ENCODE results near the gene SLC37A1. TPM values are rescaled to one million over a fixed set of nuclear protein-coding genes. Genes with fewer than 3 reads are reported as not detected.
"Not testable (repeated sequence)": the region's sequence is repeated elsewhere in the genome, so short reads cannot be mapped to it uniquely, and the experiment has no call there.

The SLC37A1 gene
- total and polyA plus RNA-seq, 2 of the 13 experiments (the other 11 are each of a cell fraction or from before 2014, with no cell fraction given): 0.22 to 0.40 TPM

DNA sequence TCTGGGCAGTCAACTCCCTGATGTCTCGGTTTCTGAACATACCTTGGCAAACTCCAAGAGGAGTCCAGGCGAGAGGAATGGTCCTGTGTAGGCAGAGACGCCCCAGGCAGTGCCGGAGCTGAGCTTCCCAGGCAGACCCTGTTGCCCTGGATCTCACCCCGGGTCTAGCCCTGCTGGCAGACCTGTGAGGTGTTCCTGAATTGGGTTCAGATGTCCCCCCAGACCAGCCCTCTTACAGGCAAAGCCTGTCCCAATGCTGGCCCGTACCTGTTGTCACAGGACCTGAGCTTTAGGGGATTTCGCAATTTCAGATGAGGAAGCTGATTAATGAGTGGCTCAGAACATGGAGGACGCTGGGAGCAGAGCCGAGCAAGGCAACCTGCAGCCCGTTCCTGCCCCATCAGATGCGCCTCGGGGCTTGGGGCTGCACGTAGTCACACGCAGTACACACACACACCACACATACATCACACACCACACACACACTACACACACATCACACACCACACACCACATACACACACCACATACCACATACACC, 101.2 kb downstream of the SLC37A1 start (continued):
- TF ChIP-seq MED1 (CRISPR knock-in tag; IDR thresholded peaks at IDR 0.05): no peak
- no peak for TF ChIP-seq NR2F1 (CRISPR knock-in tag; IDR thresholded peaks at IDR 0.05)
- no peak for TF ChIP-seq RNF219 (CRISPR knock-in tag; IDR thresholded peaks at IDR 0.05)
- TF ChIP-seq, protein P1, sequence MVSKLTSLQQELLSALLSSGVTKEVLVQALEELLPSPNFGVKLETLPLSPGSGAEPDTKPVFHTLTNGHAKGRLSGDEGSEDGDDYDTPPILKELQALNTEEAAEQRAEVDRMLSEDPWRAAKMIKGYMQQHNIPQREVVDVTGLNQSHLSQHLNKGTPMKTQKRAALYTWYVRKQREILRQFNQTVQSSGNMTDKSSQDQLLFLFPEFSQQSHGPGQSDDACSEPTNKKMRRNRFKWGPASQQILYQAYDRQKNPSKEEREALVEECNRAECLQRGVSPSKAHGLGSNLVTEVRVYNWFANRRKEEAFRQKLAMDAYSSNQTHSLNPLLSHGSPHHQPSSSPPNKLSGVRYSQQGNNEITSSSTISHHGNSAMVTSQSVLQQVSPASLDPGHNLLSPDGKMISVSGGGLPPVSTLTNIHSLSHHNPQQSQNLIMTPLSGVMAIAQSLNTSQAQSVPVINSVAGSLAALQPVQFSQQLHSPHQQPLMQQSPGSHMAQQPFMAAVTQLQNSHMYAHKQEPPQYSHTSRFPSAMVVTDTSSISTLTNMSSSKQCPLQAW (CRISPR knock-in tag; IDR thresholded peaks at IDR 0.05): peak; percentile 80
- TF ChIP-seq RNF2 (conservative IDR thresholded peaks at IDR 0.05; ENCODE audit: low read depth): no peak
- no peak for TF ChIP-seq PLSCR1 (CRISPR knock-in tag; IDR thresholded peaks at IDR 0.05; ENCODE audit: borderline replicate concordance)

DNA sequence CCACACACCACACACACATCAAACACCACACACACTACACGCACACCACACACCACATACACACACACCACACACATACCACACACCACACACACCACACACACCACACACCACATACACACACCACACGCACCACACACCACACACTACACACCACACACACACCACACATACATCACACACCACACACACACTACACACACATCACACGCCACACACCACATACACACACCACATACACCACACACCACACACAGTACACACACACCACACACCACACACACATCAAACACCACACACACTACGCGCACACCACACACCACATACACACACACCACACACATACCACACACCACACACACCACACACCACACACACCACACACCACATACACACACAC, 101.7 kb downstream of the SLC37A1 start:
- Histone ChIP-seq H3K4me3 (replicated peaks in 1 of 3; ENCODE audit: insufficient read depth in 1 of 3, low read depth in 2 of 3, low read length in 3 of 3) (peak overlapping the region in 2 of 3 experiments; percentile 34 to 67; a peak in 3 of 6 replicates), H3K27me3 (ENCODE audit: control insufficient read depth in 1 of 2, insufficient read depth in 2 of 2, low read length in 2 of 2) (peaks cover 2 to 36% of the 10 kb centered on the region in 2 experiments; a peak in 4 of 5 replicates), H3K4me2 (ENCODE audit: low read depth, low read length) (peak overlapping the region; percentile 89), H3K4me1 (ENCODE audit: insufficient read depth, low read length) (peaks cover 34% of the 10 kb centered on the region)
- intact Hi-C loops (cut with micrococcal nuclease; ENCODE audit: unreplicated experiment); ATAC-seq; H3K36me3 ChIP-seq (replicated peaks in 1 of 2; ENCODE audit: control insufficient read depth in 1 of 2, insufficient read depth in 2 of 2, low read length in 2 of 2); H3K79me2 ChIP-seq (ENCODE audit: insufficient read depth, low read length); H3K9me3 ChIP-seq (ENCODE audit: low read length); H2AFZ ChIP-seq (ENCODE audit: low read length); BruUV-seq (replicated peaks); H3K9ac ChIP-seq (ENCODE audit: insufficient read depth, low read depth, low read length); CTCF ChIA-PET (ENCODE audit: low intra/inter-chr PET ratio, low total read pairs); DNase-seq (ENCODE audit: low spot score); H3K27ac ChIP-seq (ENCODE audit: extremely low read length, insufficient read depth, low read length); H4K20me1 ChIP-seq (ENCODE audit: insufficient read depth, low read length); in situ Hi-C loops (cut with HindIII; ENCODE audit: extremely low pct_ligation_motif_present, low pct_unique_long_range_greater_than_20kb): not testable (repeated sequence)
- TF ChIP-seq, protein P2, sequence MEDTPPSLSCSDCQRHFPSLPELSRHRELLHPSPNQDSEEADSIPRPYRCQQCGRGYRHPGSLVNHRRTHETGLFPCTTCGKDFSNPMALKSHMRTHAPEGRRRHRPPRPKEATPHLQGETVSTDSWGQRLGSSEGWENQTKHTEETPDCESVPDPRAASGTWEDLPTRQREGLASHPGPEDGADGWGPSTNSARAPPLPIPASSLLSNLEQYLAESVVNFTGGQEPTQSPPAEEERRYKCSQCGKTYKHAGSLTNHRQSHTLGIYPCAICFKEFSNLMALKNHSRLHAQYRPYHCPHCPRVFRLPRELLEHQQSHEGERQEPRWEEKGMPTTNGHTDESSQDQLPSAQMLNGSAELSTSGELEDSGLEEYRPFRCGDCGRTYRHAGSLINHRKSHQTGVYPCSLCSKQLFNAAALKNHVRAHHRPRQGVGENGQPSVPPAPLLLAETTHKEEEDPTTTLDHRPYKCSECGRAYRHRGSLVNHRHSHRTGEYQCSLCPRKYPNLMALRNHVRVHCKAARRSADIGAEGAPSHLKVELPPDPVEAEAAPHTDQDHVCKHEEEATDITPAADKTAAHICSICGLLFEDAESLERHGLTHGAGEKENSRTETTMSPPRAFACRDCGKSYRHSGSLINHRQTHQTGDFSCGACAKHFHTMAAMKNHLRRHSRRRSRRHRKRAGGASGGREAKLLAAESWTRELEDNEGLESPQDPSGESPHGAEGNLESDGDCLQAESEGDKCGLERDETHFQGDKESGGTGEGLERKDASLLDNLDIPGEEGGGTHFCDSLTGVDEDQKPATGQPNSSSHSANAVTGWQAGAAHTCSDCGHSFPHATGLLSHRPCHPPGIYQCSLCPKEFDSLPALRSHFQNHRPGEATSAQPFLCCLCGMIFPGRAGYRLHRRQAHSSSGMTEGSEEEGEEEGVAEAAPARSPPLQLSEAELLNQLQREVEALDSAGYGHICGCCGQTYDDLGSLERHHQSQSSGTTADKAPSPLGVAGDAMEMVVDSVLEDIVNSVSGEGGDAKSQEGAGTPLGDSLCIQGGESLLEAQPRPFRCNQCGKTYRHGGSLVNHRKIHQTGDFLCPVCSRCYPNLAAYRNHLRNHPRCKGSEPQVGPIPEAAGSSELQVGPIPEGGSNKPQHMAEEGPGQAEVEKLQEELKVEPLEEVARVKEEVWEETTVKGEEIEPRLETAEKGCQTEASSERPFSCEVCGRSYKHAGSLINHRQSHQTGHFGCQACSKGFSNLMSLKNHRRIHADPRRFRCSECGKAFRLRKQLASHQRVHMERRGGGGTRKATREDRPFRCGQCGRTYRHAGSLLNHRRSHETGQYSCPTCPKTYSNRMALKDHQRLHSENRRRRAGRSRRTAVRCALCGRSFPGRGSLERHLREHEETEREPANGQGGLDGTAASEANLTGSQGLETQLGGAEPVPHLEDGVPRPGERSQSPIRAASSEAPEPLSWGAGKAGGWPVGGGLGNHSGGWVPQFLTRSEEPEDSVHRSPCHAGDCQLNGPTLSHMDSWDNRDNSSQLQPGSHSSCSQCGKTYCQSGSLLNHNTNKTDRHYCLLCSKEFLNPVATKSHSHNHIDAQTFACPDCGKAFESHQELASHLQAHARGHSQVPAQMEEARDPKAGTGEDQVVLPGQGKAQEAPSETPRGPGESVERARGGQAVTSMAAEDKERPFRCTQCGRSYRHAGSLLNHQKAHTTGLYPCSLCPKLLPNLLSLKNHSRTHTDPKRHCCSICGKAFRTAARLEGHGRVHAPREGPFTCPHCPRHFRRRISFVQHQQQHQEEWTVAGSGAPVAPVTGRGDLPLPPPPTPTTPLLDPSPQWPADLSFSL (CRISPR knock-in tag; IDR thresholded peaks at IDR 0.05): peak; percentile 95; the same call in 1 of the 2 replicates
- TF ChIP-seq HNRNPL (IDR thresholded peaks at IDR 0.05; ENCODE audit: low read depth, low read length) (peak; percentile 83), HNRNPLL (IDR thresholded peaks at IDR 0.05; ENCODE audit: low read depth, low read length, poor library complexity, severe bottlenecking) (peak; percentile 20), CHD4 (IDR thresholded peaks at IDR 0.05; ENCODE audit: borderline replicate concordance, low read length) (0 out of 2 replicates have a peak, but pooled peaks have one; percentile 20)
- FAIRE-seq: peak; percentile 90
- POLR2A ChIA-PET: interaction anchor here (1.2 kb wide), 1 partner anchor 9 kb away, joined by 3 read pairs; no protein-coding TSS in a partner anchor
- 35% methylated on average over 5 of the region's 5 CpGs for WGBS (ENCODE audit: low lambda C conversion rate)

Measured in HepG2 (cell line).